Neuron (in vitro differentiated cells): Measurements from ENCODE around the gene IL31.

Experiments used
- H2AFZ ChIP-seq: one replicate; pipeline ENCODE4 v1.6.1; 2013; ENCODE audit warnings: low read depth, mild to moderate bottlenecking, inconsistent platforms, low read length, moderate library complexity
- H3K27me3 ChIP-seq: one replicate; pipeline ENCODE4 v1.6.1; 2013; ENCODE audit warnings: low read length; ENCODE audit not compliant: insufficient read depth
- H3K36me3 ChIP-seq: one replicate; pipeline ENCODE4 v1.6.1; 2013; ENCODE audit warnings: low read length; ENCODE audit not compliant: insufficient read depth
- H3K4me1 ChIP-seq: one replicate; pipeline ENCODE4 v1.6.1; 2013; ENCODE audit warnings: low read length; ENCODE audit not compliant: insufficient read depth
- H3K4me3 ChIP-seq: 2 replicates; pipeline ENCODE4 v1.5.1; 2013; ENCODE audit warnings: mild to moderate bottlenecking, low read length, moderate library complexity
- H3K9me3 ChIP-seq: one replicate; pipeline ENCODE4 v1.6.1; 2013; ENCODE audit warnings: low read length

The IL31 gene

DNA sequence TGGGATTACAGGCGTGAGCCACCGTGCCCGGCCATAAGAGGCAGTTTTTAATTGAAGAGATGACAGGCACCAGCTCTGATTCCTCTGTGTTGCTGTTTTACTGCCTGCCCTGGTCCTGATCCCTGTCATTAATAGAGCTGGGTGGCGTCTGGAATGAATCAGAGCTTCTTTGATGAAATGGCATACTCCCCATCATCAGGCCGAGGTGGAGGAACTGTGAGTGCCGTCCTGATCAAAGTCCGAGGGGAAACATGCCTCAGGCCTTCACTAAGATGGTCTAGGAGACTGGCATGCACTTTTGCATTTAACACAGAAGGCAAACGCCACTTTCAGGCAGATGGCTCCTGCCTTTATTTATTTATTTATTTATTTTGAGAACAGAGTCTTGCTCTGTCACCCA, 34.1 kb downstream of the IL31 start:
- peaks cover 47% of the 10 kb centered on the region for H3K36me3 ChIP-seq
- H3K27me3 ChIP-seq, result no peaks in the 10 kb centered on the region
- no peak overlapping the region for H3K4me3 ChIP-seq

DNA sequence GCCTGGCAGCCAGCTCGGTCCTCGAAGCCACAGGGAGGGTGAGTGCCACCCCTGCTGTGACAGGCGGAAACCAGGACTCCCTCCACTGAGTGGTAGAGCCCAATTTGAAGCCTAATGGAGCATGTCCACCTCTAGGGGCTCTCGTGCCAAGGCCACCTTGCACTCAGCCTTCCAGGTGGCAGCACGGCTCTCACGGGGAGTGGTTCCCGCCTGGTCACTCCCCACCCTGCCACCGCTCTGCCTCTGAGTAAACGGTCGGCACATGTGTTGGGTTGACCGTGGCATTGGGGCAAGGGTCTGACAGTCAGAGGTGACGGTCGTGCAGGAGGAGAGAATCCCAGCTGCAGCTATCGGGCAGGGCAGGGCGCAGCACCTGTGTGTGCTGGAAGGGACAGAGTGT, 34.8 kb downstream of the IL31 start:
- Histone ChIP-seq H3K4me1 (no peaks in the 10 kb centered on the region), H2AFZ (no peak overlapping the region), H3K36me3 (peaks cover 48% of the 10 kb centered on the region), H3K27me3 (no peaks in the 10 kb centered on the region), H3K4me3 (no peak overlapping the region), H3K9me3 (peaks cover 20% of the 10 kb centered on the region)

More for the DNA sequence above, 34.1 kb downstream of the IL31 start:
- Histone ChIP-seq H3K4me1 (no peaks in the 10 kb centered on the region), H2AFZ (no peak overlapping the region), H3K9me3 (peaks cover 20% of the 10 kb centered on the region)

GRCh38 chr12:122138616-122139015, 35.4 kb downstream of the IL31 start:
- H3K9me3 ChIP-seq, result peaks cover 20% of the 10 kb centered on the region
- H3K27me3 ChIP-seq, result no peaks in the 10 kb centered on the region
- H3K4me3 ChIP-seq, result no peak overlapping the region
- no peak overlapping the region for H2AFZ ChIP-seq
- no peaks in the 10 kb centered on the region for H3K4me1 ChIP-seq
- peaks cover 44% of the 10 kb centered on the region for H3K36me3 ChIP-seq

- H3K27me3 ChIP-seq, result no peaks in the 10 kb centered on the region
- no peak overlapping the region for H3K4me3 ChIP-seq
- no peaks in the 10 kb centered on the region for H3K4me1 ChIP-seq
- H3K36me3 ChIP-seq, result peaks cover 40% of the 10 kb centered on the region
- H3K9me3 ChIP-seq, result peaks cover 19% of the 10 kb centered on the region
- no peak overlapping the region for H2AFZ ChIP-seq
These were observed 35.8 kb downstream of the IL31 start for GRCh38 chr12:122138181-122138580.

- H2AFZ ChIP-seq, result no peak overlapping the region
- H3K36me3 ChIP-seq, result peaks cover 40% of the 10 kb centered on the region
- no peaks in the 10 kb centered on the region for H3K4me1 ChIP-seq
- peaks cover 14% of the 10 kb centered on the region for H3K9me3 ChIP-seq
- no peaks in the 10 kb centered on the region for H3K27me3 ChIP-seq
- no peak overlapping the region for H3K4me3 ChIP-seq
These were observed 36.3 kb downstream of the IL31 start for GRCh38 chr12:122137681-122138080.

GRCh38 chr12:122137229-122137628, 36.8 kb downstream of the IL31 start:
- Histone ChIP-seq H2AFZ (no peak overlapping the region), H3K4me3 (no peak overlapping the region), H3K27me3 (no peaks in the 10 kb centered on the region), H3K4me1 (no peaks in the 10 kb centered on the region), H3K9me3 (peaks cover 10% of the 10 kb centered on the region), H3K36me3 (peaks cover 36% of the 10 kb centered on the region)

GRCh38 chr12:122135437-122136031, 38.5 kb downstream of the IL31 start:
- Histone ChIP-seq H3K4me3 (no peak overlapping the region), H3K9me3 (no peaks in the 10 kb centered on the region), H2AFZ (no peak overlapping the region), H3K36me3 (peaks cover 23% of the 10 kb centered on the region), H3K27me3 (no peaks in the 10 kb centered on the region), H3K4me1 (no peaks in the 10 kb centered on the region)

DNA sequence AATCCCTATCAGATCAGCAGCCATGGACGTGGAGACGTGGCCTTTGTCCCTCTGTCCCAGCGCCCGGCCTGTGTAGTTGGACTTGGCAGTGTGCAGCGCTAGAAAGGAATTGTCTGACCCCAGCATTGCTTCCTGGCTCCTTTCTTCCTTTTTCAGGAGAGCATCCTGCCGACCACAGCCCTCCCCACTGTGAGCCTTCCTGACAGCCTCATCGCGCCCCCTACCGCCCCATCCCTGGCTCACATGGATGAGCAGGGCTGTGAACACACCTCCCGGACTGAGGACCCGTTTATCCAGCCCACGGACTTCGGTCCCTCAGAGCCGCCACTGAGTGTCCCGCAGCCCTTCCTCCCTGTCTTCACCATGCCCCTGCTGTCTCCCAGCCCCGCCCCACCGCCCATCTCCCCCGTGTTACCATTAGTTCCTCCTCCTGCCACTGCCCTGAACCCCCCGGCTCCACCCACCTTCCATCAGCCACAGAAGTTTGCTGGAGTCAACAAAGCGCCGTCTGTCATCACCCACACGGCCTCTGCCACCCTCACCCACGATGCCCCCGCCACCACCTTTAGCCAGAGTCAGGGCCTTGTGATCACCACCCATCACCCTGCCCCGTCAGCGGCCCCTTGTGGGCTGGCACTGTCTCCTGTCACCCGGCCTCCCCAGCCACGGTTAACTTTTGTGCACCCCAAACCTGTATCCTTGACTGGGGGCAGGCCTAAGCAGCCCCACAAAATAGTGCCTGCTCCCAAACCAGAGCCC, 40.6 kb downstream of the IL31 start:
- Histone ChIP-seq H3K4me3 (no peak overlapping the region), H3K4me1 (no peaks in the 10 kb centered on the region), H2AFZ (no peak overlapping the region), H3K27me3 (no peaks in the 10 kb centered on the region), H3K36me3 (peaks cover 40% of the 10 kb centered on the region), H3K9me3 (no peaks in the 10 kb centered on the region)

DNA sequence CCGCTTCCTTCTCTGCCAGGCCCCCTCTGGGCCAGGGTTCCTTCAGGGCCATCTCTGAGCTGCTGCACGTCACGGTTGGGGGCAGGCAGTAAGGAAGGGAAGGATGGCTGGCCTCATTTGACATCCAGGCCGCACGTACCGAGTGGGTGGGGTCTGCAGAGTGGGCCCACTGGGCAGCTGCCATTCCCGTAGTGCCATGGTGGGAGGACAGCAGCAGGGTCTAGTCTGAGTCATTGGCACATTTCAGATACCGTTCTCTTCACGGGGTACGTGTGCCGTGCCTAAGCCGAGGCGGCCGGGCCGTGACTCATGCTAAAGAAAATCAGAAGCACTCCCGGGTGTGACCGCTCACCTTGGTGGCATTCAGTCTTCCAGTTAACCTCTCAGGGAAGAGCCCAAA, 43.9 kb downstream of the IL31 start:
- no peaks in the 10 kb centered on the region for H3K9me3 ChIP-seq
- no peak overlapping the region for H3K4me3 ChIP-seq
- H2AFZ ChIP-seq, result no peak overlapping the region
- H3K4me1 ChIP-seq, result no peaks in the 10 kb centered on the region
- no peaks in the 10 kb centered on the region for H3K27me3 ChIP-seq
- peaks cover 37% of the 10 kb centered on the region for H3K36me3 ChIP-seq

DNA sequence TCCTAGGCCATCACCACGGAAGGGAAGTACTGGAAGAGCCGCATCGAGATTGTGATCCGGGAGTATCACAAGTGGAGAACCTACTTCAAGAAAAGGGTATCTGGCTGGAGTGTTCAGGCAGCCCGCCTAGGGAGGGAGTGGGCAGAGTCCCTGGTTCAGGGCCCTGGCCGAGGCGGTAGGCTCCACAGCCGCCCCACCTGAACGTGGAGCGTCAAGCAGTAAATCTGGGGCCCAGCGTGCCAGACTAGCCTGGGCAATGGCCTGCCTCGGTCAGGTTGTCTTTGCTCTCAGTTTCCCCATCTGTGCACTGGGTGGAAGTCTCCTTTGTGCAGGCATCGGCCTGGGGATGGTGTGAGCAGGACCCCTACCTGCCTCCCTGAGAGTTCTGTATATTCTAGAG, 44.9 kb downstream of the IL31 start:
- Histone ChIP-seq H3K9me3 (no peaks in the 10 kb centered on the region), H3K27me3 (no peaks in the 10 kb centered on the region), H3K4me1 (no peaks in the 10 kb centered on the region), H3K4me3 (no peak overlapping the region), H3K36me3 (peaks cover 35% of the 10 kb centered on the region), H2AFZ (no peak overlapping the region)

DNA sequence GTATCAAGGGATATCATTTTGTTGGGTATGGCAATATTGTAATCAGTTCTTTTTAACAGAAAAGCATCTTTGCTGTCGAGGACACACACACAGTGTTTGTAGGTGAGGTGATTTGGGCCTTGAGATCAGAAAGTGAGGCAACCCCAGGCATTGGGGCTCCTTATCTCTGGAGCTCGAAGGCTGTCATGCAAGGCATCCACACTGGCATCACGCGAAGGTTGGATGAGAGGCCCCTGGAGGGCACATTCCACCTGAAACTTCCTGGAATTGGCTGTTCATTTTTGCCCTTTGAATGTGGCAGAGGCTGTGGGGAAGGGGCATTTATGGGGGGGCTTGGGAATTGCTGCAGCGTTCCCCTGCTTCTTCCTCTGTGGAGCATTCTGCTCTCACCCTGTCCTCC, 45.5 kb downstream of the IL31 start:
- Histone ChIP-seq H3K4me3 (no peak overlapping the region), H3K36me3 (peaks cover 35% of the 10 kb centered on the region), H3K9me3 (no peaks in the 10 kb centered on the region), H3K27me3 (no peaks in the 10 kb centered on the region), H3K4me1 (no peaks in the 10 kb centered on the region), H2AFZ (no peak overlapping the region)

- H3K27me3 ChIP-seq, result no peaks in the 10 kb centered on the region
- no peaks in the 10 kb centered on the region for H3K9me3 ChIP-seq
- H2AFZ ChIP-seq, result no peak overlapping the region
- no peaks in the 10 kb centered on the region for H3K4me1 ChIP-seq
- no peak overlapping the region for H3K4me3 ChIP-seq
- peaks cover 31% of the 10 kb centered on the region for H3K36me3 ChIP-seq
These were observed 46.2 kb downstream of the IL31 start for GRCh38 chr12:122127839-122128238.

- Histone ChIP-seq H2AFZ (no peak overlapping the region), H3K4me3 (no peak overlapping the region), H3K36me3 (peaks cover 29% of the 10 kb centered on the region), H3K27me3 (no peaks in the 10 kb centered on the region), H3K9me3 (no peaks in the 10 kb centered on the region), H3K4me1 (peaks cover under 1% of the 10 kb centered on the region)
These were observed 47.1 kb downstream of the IL31 start for GRCh38 chr12:122126713-122127597.
